BE2C (cell line): ENCODE results near the gene ARHGEF4.

Source experiments
- DNase-seq: peaks from one replicate; pipeline ENCODE4 v3.0.0-alpha.2; 2020
- H3K27me3 ChIP-seq: fragments of 250-450 bp; sonication (Bioruptor Pico); 2 replicates; pipeline ENCODE4 v1.5.1; 2020; ENCODE audit warnings: mild to moderate bottlenecking
- H3K36me3 ChIP-seq: fragments of 250-450 bp; sonication (Bioruptor Pico); 2 replicates; pipeline ENCODE4 v1.5.1; 2020; ENCODE audit warnings: mild to moderate bottlenecking
- H3K4me1 ChIP-seq: fragments of 250-450 bp; sonication (Bioruptor Pico); 2 replicates; pipeline ENCODE4 v1.5.1; 2020
- H3K4me3 ChIP-seq: 2 replicates; pipeline ENCODE4 v1.5.1; 2011; ENCODE audit warnings: low read depth, low read length
- H3K9me3 ChIP-seq: fragments of 250-450 bp; sonication (Bioruptor Pico); 2 replicates; pipeline ENCODE4 v1.5.1; 2020
- TF ChIP-seq, protein P1 (sequence below): IDR thresholded peaks from 2 replicates; pipeline ENCODE4 v1.5.1; 2012; ENCODE audit warnings: mild to moderate bottlenecking, low read depth, low read length

Gene ARHGEF4

DNA sequence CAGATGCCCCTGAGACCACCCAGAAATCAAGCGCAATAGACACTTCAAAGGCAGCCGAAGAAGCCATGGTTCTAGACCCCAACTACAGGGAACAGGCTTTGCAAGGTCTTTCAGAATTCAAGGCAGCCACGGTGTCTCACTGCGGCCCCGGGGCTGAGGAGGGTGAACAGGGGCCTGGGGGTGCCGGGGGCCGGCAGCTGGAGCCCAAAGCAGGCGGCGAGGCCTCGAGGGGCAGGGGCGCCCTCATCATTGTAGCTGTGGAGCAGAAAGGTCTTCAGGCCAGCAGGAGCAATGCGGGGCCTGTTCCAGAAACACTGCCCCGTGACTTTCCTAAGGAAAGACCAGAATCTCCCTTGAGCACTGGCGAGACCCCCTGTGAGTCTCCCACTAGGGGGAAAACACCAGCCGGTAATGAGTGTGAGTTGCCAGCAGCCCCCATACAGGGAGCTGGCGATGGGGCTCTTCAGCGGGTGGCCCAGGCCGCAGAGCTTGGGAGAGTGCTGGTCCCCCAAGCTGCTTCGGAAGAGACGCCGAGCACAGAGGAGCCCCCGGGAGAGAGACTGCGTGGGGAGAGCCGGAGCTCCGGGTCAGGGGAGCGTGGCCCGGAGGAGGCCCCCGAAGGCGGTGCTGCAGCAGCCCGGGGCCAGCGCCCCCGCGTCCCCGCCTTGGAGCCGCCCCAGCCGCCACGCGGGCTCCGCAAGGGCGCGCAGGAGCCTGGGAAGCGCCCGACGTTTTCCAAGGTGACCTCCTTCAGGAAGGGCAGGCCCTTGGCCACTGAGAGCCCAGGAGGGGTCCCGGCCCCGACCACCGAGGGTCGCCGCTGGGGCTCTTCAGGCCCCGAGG is 79.1 kb downstream of the ARHGEF4 start:
- DNase-seq: no peak
- TF ChIP-seq, protein P1, sequence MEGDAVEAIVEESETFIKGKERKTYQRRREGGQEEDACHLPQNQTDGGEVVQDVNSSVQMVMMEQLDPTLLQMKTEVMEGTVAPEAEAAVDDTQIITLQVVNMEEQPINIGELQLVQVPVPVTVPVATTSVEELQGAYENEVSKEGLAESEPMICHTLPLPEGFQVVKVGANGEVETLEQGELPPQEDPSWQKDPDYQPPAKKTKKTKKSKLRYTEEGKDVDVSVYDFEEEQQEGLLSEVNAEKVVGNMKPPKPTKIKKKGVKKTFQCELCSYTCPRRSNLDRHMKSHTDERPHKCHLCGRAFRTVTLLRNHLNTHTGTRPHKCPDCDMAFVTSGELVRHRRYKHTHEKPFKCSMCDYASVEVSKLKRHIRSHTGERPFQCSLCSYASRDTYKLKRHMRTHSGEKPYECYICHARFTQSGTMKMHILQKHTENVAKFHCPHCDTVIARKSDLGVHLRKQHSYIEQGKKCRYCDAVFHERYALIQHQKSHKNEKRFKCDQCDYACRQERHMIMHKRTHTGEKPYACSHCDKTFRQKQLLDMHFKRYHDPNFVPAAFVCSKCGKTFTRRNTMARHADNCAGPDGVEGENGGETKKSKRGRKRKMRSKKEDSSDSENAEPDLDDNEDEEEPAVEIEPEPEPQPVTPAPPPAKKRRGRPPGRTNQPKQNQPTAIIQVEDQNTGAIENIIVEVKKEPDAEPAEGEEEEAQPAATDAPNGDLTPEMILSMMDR: no peak
- H3K36me3 ChIP-seq: no peaks in the 10 kb centered on the region
- no peak overlapping the region for H3K4me3 ChIP-seq
- no peaks in the 10 kb centered on the region for H3K27me3 ChIP-seq
- no peaks in the 10 kb centered on the region for H3K4me1 ChIP-seq
- no peaks in the 10 kb centered on the region for H3K9me3 ChIP-seq

DNA sequence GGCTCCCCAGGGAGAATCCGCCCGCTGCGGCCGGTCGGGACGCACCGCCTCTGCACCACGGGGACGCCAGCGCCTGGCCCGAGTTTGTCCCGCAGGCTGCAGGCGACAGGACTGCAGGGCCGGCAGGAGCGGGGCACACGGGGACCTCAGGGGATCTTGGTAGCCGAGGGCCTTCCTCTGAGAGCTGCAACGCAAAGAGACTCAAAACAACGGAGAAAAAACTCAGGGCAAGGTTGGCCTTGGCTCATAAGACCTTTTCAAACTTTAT is 79.7 kb downstream of the ARHGEF4 start:
- no peaks in the 10 kb centered on the region for H3K4me1 ChIP-seq
- TF ChIP-seq, protein P1: no peak
- H3K36me3 ChIP-seq: no peaks in the 10 kb centered on the region
- H3K4me3 ChIP-seq: no peak overlapping the region
- no peaks in the 10 kb centered on the region for H3K9me3 ChIP-seq
- DNase-seq: no peak
- H3K27me3 ChIP-seq: no peaks in the 10 kb centered on the region

DNA sequence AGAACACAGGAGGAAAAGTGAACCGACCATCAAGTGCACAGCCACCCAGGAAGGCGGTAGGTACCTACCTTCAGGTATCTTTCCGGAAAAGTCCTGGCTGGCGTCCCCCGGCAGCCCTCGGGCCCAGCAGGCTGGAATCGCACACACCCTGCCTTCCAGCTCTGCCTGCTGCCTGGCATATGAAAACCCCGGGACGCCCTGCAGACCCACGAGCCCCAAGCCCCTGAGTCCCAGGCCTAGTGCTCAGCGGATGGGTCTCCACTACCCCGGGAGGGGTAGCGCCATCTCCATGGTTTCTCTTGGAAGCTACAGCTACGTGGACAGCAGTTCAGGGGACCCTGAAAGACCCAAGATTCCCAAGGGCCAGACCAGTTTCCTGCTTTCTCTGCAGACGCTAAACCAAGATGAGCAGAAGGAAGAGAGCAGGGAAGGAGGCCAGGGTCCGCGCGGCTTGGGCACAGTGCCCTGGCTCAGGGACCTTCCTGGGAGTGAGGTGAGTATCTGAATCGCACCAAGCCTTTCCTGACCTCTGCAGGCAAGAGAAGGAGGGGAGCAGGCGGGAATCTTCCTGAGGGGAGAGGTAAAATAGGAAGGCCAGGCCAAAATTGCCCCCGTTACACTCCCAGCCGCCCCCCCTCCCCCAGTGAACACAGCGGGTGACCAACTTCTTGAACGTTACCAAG is 80.4 kb downstream of the ARHGEF4 start:
- TF ChIP-seq, protein P1: no peak
- DNase-seq: no peak
- Histone ChIP-seq H3K9me3 (no peaks in the 10 kb centered on the region), H3K4me1 (no peaks in the 10 kb centered on the region), H3K36me3 (no peaks in the 10 kb centered on the region), H3K4me3 (no peak overlapping the region), H3K27me3 (no peaks in the 10 kb centered on the region)

DNA sequence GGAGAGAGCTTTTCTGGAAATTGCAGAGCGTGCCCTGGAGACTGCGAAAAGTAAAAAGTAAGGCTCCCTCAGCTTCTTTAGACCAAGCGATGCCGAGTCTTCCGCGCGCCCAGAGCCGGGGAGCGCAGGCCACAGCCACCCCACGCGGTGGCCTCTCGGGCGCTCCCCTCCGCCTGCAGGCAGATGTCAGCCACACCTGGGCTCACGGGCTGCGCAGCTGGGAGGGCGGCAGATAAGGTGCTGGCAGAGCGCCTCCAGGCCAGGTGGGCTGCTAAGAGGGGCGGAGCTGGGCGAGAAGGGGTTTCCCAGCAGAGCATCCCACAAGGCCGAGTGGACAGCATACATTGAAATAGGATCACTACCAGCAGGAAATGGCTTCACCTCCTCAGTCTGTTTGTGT is 81.7 kb downstream of the ARHGEF4 start:
- Histone ChIP-seq H3K27me3 (no peaks in the 10 kb centered on the region), H3K4me1 (no peaks in the 10 kb centered on the region), H3K9me3 (no peaks in the 10 kb centered on the region), H3K36me3 (no peaks in the 10 kb centered on the region), H3K4me3 (no peak overlapping the region)
- DNase-seq: no peak
- TF ChIP-seq, protein P1: no peak

DNA sequence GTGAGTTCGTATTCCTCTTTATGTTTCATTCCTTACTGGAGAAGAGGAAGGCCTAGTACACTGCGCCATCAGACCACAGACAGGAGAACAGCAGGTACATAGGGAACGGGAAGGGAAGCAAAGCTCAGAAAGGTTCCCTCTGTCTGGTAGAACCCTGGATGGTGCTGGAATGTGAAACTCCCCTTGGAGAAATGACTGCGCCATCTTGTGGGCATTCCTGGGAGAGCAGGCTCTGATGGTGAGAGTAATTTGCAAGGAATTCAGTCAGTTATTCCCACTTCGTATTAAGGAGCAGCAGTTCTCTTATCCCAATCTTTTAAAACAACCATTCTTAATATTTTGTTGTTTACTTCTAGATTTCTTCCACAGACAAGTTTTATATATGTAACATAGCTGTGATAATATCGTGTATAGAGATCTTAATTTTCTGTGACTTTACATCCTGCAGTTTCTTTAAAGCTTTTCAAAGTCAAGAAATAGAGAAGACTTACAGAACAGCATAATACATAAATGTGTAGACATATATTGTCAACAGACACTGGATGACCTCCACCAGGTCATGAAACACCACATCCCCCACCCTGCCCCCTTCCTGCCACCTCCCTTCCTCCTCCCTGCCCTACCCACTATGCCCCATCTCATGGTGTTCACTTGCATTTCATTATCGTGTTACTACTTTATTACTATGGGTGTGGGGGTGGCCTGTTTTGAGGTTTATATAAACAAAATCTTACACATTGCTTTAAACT is 83.9 kb downstream of the ARHGEF4 start:
- no peaks in the 10 kb centered on the region for H3K36me3 ChIP-seq
- TF ChIP-seq, protein P1: peak; percentile 82
- H3K9me3 ChIP-seq: no peaks in the 10 kb centered on the region
- H3K4me3 ChIP-seq: no peak overlapping the region
- no peaks in the 10 kb centered on the region for H3K27me3 ChIP-seq
- DNase-seq: peak; percentile 64
- no peaks in the 10 kb centered on the region for H3K4me1 ChIP-seq

DNA sequence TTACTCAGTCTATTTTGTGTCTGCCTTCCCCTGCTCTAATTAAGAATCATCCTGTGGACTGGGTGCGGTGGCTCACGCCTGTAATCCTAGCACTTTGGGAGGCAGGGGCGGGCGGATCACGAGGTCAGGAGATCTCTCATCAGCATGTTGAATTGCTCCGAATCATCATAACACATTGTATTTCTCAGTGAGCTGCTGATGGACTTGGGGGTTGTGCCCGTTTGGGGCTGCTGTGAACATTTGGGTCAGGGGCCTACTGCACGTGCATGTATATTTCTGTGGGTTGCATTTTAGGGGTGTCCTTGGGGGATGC is 84.4 kb downstream of the ARHGEF4 start:
- TF ChIP-seq, protein P1: no peak
- H3K4me3 ChIP-seq: no peak overlapping the region

More for the DNA sequence above, 84.4 kb downstream of the ARHGEF4 start:
- no peaks in the 10 kb centered on the region for H3K9me3 ChIP-seq
- DNase-seq: no peak
- no peaks in the 10 kb centered on the region for H3K27me3 ChIP-seq
- no peaks in the 10 kb centered on the region for H3K4me1 ChIP-seq
- H3K36me3 ChIP-seq: no peaks in the 10 kb centered on the region
